Pulmonary artery endothelial cell (primary cell): ENCODE results near the gene ASPG. TPM values are rescaled to one million over a fixed set of nuclear protein-coding genes. Genes with fewer than 3 reads are reported as not detected.

ENCODE experiments used
- DNase-seq: peaks from one replicate; pipeline ENCODE4 v3.0.0-alpha.2; 2011; ENCODE audit warnings: low read depth, low spot score
- total RNA-seq: library from RNA; depleted of rRNA; stranded (reverse); fragments of >200 nt; gene quantifications from 2 replicates; pipeline ENCODE4 v1.2.3, GENCODE V29; 2014

Gene ASPG
- total RNA-seq, 1 donor from 2014 or later = not detected

DNA sequence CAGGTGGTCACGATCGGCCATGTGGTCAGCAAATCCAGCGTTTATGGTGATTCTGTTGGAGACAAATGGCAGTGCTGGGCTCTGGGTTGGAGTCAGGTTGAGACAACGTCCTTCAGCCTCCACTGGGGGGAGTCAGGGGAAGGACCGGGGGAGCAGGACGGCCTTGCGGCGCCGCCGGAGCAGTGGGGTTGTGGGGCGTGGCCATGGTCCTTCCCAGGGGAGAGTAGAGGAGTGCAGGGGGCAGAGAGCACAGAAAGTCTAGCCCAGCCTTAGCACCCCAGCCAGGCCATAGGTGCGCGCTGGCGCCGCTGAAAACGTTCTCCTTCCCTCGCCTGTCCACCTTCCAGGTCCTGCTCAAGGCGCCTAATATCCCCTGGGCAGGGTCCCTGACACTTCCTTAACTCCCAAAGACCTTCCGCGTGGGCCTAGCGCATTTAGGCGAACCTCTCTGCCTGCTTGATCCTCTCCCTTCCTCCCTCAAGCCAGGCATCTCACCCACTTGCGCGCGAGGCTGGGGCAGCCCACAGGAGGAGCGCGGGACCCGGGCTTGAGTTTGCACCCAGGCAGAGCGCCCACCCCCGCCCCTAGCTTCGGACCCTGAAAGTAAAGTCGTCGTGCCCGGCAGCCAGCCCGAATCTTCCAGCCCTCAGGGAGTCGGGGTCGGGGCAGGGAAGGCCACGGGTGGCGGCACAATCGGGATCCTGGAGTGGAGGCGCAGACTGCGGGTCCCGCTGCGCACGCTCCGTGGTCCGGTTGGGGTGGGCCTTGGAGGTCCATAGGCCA is 49.8 kb downstream of the ASPG start:
- no peak for DNase-seq

DNA sequence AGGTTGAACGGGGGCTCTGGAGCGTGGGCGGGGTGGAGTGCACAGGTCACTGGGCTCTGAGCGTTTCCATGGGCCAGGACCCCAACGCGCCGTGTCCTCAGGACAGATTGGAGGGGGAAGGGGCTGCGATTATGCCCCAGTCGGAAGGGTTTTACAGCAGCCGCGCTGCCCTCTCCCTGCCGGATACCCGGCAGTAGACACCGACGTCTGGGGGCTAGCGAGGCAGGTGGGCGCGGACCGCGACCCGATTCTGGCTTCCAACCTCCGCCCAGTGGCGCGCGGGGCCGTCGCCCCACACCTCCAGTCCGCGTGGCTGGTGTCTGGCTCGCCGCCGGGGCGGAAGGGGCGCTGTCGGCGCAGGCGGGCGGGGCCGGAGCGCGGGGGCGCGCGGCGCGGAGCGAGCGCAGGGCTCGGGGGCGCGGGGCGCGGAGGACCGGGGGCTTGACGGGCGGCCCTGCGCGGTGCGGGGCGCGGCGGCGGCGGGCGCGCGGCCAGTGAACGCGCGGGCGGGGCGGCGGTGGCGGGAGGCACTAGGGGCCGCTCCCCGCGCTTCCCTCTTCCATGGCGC is 50.5 kb downstream of the ASPG start:
- no peak for DNase-seq

DNA sequence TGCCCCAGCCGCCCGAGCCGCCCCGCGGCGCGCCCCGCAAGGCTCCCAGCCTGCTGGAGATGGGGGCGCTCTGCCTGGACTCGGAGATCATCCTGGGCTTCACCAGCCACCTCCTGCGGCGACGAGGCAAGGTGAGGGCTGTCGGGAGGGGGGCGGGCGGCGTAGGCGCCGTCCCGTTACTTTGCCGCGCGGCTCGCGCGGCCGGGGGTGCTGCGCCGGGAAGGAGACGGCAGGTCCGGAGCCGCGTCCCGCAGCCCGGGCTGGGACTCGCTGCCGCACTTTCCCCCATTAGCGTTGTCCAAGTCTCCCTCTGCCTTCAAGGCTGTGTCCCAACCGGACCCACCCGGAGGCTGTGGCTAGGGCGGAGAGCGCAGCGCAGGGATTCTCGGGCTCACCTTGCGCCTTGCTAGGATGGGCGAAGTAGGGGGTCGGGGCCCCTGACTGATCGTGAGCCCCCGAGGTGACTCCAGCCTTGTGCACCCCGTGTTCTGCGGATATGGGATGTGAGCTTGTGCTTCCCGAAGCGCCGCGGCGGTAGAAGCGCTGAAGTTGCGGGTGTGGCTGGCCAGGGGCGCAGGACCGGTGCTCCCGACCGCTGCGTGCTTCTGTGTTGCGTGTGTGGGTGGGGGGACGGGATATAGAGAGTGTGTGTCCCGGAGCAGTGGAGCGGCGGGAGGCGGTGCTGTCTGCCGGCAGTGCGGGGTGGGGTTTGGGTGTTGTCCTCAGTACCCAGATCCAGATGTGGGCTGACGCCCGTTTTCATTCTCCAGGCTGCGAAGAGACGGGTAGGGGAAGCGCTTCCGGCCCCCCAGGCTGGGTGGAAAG is 51.2 kb downstream of the ASPG start:
- DNase-seq = no peak

DNA sequence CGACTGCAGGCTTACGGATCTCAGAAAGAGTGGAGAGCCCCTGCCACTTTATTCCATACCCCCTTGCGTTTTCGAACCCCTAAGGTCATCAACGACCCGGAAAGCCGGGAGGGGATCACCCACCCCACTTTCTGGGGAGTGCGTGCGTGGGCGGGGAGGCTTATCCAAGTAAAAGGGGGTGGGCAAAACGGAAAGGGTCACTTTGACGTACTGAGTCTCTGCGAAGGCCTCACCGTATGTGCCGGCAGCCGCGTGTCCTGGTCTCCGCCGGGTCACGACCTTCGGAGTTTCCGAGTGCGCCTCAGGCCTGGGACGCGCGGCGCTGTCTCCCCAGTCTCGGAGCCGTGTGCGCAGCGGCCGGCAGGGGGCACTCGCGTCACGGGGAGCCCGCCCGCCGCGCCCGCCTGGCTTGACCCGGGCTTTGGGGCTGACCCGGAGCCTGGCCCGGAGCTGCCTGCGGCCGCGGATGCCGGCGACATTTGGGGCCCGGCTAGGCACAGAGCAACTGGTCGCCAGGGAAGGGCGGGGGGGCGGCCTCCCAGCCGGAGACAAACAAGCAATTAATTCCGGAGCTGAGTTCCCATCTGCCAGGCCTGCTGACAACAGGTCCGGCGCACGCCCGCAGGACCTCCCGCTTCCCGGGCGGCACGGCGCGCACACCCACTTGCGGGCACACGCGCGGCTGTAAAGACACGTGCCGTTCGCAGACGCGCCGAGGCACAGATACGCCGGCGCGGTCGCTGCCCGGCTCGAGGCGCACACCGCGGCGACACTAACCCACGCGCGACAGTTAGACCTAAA is 52.0 kb downstream of the ASPG start:
- DNase-seq = no peak

DNA sequence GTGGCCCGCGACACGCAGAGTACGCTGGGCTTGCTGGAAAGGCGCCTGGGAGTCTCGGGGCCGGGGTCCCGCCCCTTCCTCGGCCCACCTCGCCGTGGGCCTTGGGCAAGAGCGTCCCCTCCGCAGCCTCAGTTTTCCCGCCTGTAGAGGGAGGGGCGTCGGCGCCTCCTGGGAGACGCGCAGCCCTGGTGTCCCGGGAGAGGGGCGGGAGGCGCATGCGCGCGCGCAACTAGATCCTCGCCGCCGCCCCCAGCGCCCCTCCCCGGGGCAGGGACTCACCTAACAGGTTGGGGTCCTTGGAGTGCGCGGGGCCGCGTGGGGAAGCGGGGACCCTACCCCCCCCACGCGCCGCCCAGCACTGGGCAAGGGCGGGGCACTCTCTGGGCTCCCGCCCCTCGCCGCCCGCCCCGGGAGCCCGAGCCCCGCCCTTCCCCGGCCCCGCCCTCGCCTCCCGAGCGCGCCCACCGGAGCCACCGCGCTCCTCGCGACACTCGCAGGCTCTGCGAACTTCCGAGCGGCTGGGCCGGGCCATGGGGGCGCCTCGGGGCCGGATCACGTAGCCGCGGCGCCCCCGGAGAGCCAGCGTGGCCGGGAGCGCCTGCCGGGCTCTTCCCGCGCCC is 52.7 kb downstream of the ASPG start, which contains the start of gene KIF26A:
Gene KIF26A, plus strand, starts transcription at position 490 of the 620 bp plus-strand sequence. CDS start 136 bp downstream, outside the sequence.
- no peak for DNase-seq

DNA sequence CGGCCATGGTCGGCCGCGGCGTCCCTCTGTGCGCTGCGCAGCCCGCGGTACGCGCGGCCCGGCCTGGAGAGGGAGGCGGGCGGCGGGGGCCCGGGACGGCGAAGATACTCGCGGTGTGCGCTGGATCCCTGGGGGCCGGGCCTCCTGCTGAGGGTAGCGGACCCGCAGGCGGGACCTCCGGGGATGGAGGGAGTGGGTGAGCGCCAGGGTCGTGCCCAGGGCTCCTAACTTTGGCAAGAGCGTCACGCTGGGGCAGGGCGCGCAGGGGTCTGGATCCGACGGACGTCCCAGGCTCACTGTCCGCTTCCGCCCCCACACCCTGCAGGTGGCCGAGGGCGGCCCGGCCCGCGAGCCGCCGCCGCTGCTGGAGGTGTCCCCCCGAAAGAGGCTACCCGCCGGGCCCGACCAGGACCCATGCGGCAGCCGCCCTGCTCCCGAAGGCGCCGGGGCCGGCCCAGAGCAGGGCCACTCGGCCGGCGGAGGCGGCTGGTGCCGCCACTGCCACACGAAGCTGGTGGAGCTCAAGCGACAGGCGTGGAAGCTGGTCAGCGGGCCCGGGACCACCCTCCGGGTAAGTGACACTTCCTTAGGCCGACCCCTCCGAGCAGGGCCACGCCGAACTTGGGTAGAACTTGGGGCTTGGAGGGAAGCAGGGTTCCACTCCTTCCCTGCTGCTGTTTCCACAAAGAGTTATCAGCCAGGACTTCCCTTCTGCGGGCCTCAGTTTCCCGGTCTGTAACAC is 53.4 kb downstream of the ASPG start:
- no peak for DNase-seq

DNA sequence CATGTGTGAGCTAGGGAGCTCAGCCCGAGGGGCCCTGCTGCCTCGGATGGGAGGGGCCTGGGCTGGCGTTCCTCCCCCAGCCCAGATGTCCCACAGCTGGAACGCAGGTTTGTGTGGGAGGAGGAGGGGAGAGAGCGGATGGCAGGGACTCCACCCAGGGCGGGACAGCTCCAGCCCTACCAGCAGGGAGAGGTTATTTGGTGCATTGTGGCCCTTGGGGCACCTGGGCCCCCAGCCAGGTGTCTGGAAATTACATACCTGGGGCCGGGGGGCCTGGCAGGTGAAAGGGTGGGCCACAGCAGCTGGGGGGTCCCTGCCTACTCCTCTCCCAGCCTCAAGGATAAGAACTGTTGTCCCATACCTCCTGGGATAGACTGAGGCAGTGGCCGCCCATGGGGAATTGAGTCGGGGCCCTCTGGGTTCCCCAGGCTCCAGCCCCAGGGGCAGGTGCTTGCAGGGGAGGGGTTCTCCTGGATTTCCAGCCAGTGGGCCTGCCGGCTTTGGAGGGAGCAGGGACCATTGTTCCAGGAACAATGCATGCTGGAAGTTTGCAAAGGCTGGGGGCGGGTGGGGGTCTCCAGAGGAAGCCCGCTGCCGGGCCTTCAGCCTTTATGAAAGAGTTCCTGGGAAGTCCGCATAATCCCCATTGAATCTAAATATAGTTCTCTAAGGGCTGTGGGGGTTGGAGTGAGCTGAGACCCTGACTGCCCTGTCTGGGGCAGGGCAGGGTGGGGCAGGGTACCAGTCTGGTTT is 54.1 kb downstream of the ASPG start:
- DNase-seq = no peak

DNA sequence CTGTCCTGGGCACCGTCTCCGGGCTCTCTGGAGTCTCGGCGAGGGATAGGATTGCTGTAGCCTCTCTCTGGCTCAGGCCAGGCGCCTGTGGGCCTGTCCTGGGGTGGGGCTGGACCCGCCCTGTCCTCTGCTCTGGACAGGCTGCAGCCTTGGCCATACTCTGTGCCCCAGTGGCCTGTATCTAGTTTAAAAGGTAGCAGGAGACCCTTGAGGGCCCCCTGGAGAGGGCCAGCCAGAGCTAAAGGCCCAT is 54.6 kb downstream of the ASPG start:
- no peak for DNase-seq

DNA sequence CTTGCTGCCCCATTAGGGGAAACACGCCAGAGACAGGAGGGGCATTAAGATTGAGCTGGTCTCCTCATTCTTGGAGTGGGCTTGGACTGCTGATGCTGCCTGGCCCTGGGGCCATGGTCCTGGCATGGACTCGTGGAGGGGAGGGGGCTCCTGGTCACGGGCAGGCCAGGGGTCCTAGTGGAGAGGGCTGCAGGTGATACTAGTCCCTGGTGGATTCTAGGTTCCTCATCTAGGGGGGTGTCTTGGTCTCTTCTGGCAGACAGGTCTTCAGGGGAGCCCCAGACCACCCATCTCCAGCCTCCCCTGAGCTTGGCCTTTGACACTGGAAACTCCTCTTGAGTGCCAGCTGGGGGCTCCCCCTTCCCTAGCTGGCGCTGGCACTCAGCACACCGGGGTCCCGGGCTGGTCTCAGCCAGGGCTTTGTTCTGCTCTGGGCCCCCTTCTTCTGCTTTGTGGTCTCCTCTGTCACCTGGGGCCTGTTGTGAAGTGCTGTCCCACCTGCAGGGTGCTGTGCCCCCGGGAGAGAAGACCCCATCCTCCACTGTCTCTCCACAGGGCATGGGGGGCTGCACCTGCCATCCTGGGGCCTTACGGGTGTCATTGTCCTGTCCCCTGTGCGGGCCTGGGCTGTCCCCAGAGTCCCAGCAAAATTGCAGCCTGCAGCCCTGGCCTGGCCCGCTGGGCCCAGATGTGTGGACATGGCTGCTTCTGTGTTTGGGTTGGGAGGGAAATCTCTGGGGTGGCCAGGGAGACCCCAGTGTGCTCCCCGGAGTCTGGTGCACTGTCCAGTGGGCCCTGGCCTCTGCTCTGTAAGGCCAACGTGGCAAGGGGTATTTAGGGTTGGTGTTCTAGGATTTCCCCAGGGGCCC is 55.2 kb downstream of the ASPG start:
- no peak for DNase-seq

DNA sequence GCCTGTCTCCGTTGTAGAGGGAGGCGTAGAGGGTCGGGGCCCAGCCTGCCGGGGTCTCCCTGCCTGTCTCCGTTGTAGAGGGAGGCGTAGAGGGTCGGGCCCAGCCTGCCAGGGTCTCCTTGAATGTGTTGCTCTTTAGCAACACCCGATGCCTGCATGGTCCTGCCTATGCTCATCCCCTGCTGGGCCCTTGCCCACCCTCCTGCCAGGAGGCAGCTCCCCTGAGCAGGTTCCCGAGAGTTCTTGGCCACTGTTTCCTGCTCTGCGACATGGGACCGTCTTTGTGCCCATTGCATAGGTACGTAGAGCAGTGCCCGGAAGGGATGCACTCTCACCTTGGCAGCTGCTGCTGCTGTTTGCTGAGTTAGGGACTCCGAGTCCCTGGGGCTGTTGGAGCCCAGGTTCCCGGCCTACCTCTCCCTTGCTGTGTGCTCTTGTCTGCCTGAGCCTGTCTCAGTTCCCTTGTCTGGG is 56.2 kb downstream of the ASPG start:
- no peak for DNase-seq

DNA sequence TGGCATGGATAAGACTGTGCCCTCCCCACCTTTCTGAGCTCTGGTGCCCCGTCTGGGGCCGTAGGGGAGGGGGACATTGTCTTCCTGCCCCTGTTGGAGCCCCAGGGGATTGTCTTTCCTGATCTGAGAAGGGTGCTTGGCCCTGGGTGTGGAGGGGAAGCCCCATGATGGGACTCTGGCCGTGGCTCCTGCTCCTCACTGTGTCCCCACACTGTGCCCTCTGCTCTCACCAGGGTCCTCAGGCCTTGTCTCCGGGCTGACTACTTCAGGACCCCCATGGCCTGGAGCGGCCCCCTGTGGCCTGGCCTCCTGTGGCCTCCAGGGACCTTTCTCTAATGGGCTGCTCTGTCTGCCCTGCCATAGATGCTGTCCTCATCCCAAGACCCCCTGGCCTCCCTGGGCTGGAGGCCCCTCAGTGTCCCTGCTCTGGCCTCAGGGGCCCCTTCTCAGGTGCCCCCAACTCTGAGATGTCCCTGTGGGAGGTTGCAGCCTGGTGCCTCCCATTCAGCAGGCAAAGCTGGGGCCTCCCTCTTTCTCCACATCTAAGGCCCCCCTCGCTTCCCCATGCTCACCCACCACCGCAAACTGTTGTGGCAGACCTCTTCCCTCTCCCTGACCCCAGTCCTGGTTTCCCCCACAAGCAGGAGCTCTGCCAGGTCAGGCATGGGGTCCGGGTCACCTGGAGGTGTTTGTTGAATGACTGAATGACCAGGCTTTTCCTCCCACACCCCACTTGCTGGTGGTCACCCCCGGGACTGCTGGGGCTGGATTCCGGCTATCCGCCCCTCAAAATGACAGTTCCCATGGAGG is 56.8 kb downstream of the ASPG start:
- no peak for DNase-seq

DNA sequence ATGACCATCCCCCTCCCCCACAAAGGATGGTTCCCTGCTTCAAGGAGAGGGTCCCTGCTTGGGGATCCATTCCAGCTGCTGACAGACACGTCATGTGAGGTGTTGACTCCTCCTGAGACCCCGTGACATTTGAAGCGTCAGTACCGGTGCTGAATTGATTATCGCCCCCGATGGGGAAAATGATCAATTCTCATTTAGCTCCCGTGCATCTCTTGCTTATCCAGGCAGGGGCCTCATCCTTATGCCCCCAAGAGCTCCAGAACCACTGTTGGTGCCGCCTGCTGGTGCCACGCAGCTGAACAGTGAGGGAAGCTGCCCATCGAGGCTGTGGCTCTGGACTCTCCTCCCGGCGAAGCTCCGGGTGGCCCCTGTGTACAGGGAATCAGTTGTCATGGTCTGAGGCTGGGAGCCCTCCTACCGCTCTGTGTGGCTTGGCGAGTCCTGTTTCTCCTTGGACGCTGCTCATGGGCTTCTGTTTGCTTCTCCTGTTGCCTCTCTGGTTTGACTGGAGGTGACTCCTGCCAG is 57.5 kb downstream of the ASPG start:
- DNase-seq = no peak

DNA sequence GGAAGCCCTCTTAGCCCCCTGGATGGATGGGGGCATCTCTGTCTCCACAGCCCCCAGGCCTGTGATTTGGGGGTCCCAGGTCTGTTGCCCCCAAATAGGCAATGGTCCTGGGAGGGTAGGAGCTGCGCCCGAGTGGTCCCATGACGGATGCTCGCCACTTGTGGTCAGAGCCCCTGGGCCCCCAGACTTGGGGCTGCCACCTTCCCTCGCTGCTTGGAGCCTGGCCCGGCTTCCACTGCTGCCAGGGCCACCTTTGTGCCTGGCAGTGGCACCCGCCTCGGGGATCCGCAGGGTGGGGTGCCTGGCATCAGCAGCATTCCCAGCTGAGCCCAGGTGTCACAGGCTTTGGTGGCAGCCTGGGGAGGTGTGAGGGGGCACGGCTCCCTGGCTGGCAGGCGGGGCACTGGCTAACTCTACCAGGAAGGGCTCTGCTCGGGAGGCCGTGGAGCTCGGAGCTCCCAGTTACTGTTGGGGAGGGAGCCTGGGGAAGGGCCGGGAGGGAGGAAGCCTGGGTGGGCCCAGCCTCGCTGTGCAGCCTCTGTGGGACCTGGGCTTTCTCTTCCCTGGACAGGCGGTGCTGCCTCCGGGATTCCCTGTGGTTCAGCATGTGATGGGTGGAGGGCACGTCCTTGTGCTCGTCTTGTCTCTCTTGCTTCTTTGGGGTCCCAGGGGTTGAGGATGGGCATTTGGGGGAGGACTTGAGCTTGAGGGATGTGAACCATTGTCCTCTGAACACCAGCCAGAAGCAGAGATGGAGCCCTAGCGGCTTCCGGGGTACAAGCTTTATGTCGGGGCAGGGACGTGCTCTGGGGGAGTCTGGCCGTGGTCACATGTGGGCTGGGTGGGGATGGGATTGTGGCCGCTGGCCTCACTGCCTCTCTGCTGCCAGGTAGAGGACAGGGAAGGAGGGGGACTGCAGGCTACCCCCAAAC is 58.3 kb downstream of the ASPG start:
- DNase-seq = no peak

DNA sequence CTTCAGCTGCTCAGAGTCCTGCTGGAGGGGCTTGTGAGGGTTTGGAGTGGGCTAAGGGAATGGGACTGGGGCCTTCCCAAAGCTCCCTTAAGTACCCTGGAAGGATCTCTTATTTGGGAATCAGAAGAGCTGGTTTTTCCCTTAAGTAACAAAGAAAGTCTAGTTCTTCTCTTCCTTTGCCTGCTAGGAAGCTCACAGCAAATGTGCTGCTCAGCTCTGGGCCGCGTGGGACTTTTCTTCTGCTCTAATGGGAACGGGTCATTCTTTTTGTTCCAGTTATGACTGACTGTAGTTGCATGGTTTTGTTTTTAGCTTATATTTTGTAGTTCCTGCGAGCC is 58.9 kb downstream of the ASPG start:
- no peak for DNase-seq

DNA sequence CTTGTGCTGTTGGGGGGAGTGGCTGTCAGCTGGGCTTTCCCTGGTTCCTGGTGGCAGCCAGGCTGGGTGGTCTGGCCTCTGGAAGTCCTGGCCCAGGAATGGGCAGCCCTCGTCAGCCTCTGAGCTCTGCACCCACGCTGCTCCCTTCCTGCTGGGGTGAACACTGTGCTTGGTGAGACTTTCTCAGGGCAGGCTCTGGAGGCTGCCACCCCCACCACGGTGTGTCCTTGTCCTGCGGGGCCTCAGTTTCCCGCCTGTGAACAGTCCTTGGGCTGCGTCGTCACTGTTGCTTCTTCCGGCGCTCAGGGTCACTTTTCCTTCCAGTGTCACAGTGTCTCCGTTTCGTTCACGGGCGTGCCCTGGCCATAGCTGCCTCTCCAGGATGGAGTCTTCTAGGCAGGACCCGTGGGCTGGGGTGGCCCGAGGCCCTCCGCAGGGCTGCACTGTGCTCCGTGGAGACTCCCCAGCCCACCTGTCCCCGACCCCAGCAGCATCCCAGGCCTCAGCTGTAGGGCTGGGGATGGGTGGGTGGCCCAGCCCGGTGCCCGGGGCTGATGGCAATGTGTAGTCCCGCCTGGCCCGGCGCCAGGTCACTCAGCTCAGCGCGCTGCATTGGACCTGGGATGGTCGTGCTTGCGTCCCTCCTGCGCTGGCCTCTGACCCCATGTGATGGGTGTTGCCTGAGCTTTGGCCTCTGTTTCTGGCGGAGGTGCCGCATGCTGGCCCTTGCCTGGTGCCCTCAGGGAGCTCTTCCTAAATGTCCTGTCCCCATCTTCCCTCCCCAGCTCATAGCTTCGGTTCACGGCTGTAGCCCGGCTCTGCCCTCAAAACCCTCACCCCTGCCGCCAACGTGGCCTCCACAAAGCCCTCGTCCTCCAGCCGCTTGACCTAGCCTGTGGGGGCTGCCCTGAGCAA is 59.7 kb downstream of the ASPG start:
- no peak for DNase-seq
